Hepatocyte (in vitro differentiated cells): Measurements from ENCODE around the gene NTN4. TPM values are rescaled to one million over a fixed set of nuclear protein-coding genes. Genes with fewer than 3 reads are reported as not detected.

Experiments
- DNase-seq: peaks from one replicate; pipeline ENCODE4 v3.0.0-alpha.2; 2016; ENCODE audit warnings: low spot score
- H2AFZ ChIP-seq: fragments of 200-600 bp; sonication (generic); 2 replicates; pipeline ENCODE4 v1.6.0; 2016; ENCODE audit warnings: antibody characterized with exemption, mild to moderate bottlenecking
- H3K27ac ChIP-seq: fragments of 200-600 bp; sonication (generic); 2 replicates; pipeline ENCODE4 v1.5.1; 2016; ENCODE audit warnings: mild to moderate bottlenecking
- H3K27me3 ChIP-seq: fragments of 200-600 bp; sonication (generic); 2 replicates; pipeline ENCODE4 v1.6.1; 2016
- H3K36me3 ChIP-seq: fragments of 200-600 bp; sonication (generic); replicated peaks from 2 replicates; pipeline ENCODE4 v1.5.1; 2016; ENCODE audit warnings: low read depth; ENCODE audit not compliant: insufficient read depth
- H3K4me1 ChIP-seq: fragments of 200-600 bp; sonication (generic); 2 replicates; pipeline ENCODE4 v1.5.1; 2016; ENCODE audit warnings: mild to moderate bottlenecking, moderate library complexity; ENCODE audit not compliant: insufficient read depth
- H3K4me2 ChIP-seq: fragments of 200-600 bp; sonication (generic); 2 replicates; pipeline ENCODE4 v1.6.0; 2016
- H3K4me3 ChIP-seq: fragments of 200-600 bp; sonication (generic); 2 replicates; pipeline ENCODE4 v1.5.1; 2016; ENCODE audit warnings: mild to moderate bottlenecking
- H3K79me2 ChIP-seq: fragments of 200-600 bp; sonication (generic); 2 replicates; pipeline ENCODE4 v1.6.0; 2017; ENCODE audit warnings: mild to moderate bottlenecking
- H3K9me2 ChIP-seq: fragments of 200-600 bp; sonication (generic); replicated peaks from 2 replicates; pipeline ENCODE4 v1.6.0; 2017; ENCODE audit warnings: mild to moderate bottlenecking; ENCODE audit not compliant: insufficient read depth
- H3K9me3 ChIP-seq: fragments of 200-600 bp; sonication (generic); 2 replicates; pipeline ENCODE4 v1.5.1; 2016; ENCODE audit warnings: low read depth, mild to moderate bottlenecking
- H4K20me1 ChIP-seq: fragments of 200-600 bp; sonication (generic); 2 replicates; pipeline ENCODE4 v1.6.0; 2016; ENCODE audit warnings: mild to moderate bottlenecking; ENCODE audit not compliant: insufficient read depth, poor library complexity, severe bottlenecking
- EZH2 ChIP-seq: fragments of 200-600 bp; sonication (generic); IDR thresholded peaks from 2 replicates; pipeline ENCODE4 v1.6.1; 2016; ENCODE audit warnings: antibody characterized with exemption, mild to moderate bottlenecking, borderline replicate concordance
- EZH2phosphoT487 ChIP-seq: fragments of 200-600 bp; sonication (generic); IDR thresholded peaks from one replicate; pipeline ENCODE4 v1.6.1; 2018; ENCODE audit warnings: antibody characterized with exemption, mild to moderate bottlenecking, low read depth, moderate library complexity; ENCODE audit not compliant: unreplicated experiment, severe bottlenecking
- WGBS: methylation state at CpG from one replicate; pipeline ENCODE4 v1.1.6; 2016; ENCODE audit warnings: low lambda C conversion rate; ENCODE audit errors: missing lambda C conversion rate; 5-methylcytosine and 5-hydroxymethylcytosine counted together
- polyA plus RNA-seq: library from polyadenylated mRNA; unstranded; fragments of >200 nt; fragmentation: Nextera tagmentation; extraction: Ambion mirVana; gene quantifications from 2 replicates; pipeline ENCODE4 v1.2.1, GENCODE V29; 2016
- total RNA-seq: library from RNA; depleted of rRNA; stranded (reverse); fragments of >200 nt; gene quantifications from 2 replicates; pipeline ENCODE4 v1.2.3, GENCODE V29; 2014
- TF ChIP-seq, protein P1 (sequence below): fragments of 200-600 bp; sonication (generic); IDR thresholded peaks from 2 replicates; pipeline ENCODE4 v1.5.1; 2016; ENCODE audit warnings: antibody characterized with exemption, mild to moderate bottlenecking; ENCODE audit not compliant: poor library complexity

Gene NTN4
- total and polyA plus RNA-seq, 2 experiments from 2014 or later: 20.2 to 37.0 TPM

DNA sequence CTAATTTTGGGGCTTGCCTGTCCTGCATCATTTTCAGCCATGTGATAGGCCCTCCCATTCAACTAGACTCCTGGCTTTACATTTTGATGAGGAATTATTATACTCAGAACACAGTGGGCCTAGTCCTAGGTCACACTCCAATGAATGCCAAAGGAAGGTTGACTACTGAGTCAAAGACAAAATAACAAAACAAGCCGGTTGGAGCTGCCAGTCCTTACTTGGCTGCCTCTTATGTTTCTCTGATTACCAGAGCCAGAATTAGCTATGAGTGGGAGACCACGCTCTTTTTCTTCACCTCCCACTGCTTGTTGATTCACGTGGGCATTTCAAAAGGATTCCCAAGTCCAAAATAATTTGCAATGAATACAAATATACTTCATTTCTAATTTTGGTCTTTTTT, 161.2 kb downstream of the NTN4 start:
- no peaks in the 10 kb centered on the region for H3K36me3 ChIP-seq
- H3K9me2 ChIP-seq: no peaks in the 10 kb centered on the region
- H3K4me1 ChIP-seq: peaks cover 6% of the 10 kb centered on the region
- no peak overlapping the region for H3K27ac ChIP-seq
- 69% methylated on average over 3 of the region's 3 CpGs for WGBS
- no peak for DNase-seq
- no peaks in the 10 kb centered on the region for H3K9me3 ChIP-seq
- H3K27me3 ChIP-seq: no peaks in the 10 kb centered on the region
- no peak overlapping the region for H3K4me2 ChIP-seq
- H3K79me2 ChIP-seq: no peaks in the 10 kb centered on the region
- H2AFZ ChIP-seq: no peak overlapping the region
- H4K20me1 ChIP-seq: no peaks in the 10 kb centered on the region
- no peak for TF ChIP-seq EZH2
- no peak for TF ChIP-seq EZH2phosphoT487
- TF ChIP-seq, protein P1, sequence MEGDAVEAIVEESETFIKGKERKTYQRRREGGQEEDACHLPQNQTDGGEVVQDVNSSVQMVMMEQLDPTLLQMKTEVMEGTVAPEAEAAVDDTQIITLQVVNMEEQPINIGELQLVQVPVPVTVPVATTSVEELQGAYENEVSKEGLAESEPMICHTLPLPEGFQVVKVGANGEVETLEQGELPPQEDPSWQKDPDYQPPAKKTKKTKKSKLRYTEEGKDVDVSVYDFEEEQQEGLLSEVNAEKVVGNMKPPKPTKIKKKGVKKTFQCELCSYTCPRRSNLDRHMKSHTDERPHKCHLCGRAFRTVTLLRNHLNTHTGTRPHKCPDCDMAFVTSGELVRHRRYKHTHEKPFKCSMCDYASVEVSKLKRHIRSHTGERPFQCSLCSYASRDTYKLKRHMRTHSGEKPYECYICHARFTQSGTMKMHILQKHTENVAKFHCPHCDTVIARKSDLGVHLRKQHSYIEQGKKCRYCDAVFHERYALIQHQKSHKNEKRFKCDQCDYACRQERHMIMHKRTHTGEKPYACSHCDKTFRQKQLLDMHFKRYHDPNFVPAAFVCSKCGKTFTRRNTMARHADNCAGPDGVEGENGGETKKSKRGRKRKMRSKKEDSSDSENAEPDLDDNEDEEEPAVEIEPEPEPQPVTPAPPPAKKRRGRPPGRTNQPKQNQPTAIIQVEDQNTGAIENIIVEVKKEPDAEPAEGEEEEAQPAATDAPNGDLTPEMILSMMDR: no peak
- H3K4me3 ChIP-seq: no peak overlapping the region

DNA sequence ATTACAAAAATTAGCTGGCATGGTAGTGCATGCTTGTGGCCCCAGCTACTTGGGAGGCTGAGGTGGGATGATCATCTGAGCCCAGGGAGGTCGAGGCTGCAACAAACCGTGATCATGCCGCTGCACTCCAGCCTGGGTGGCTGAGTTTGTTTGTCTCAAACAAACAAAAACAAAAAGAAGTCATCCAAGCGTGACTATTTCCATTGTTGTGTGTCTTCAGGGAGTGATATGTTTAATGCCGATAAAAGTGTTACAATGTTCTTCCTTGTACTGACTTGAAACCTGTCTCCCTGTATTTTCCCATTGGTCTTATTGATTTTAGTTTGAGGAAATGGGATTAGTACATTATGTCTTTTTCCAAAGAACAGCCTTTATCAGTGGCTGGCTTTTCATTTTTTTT, 163.7 kb downstream of the NTN4 start:
- Histone ChIP-seq H3K9me3 (no peaks in the 10 kb centered on the region), H3K27ac (no peak overlapping the region), H3K4me2 (no peak overlapping the region), H3K36me3 (no peaks in the 10 kb centered on the region), H2AFZ (no peak overlapping the region), H3K27me3 (no peaks in the 10 kb centered on the region), H3K4me1 (no peaks in the 10 kb centered on the region), H4K20me1 (no peaks in the 10 kb centered on the region), H3K79me2 (no peaks in the 10 kb centered on the region), H3K9me2 (no peaks in the 10 kb centered on the region), H3K4me3 (no peak overlapping the region)
- no peak for DNase-seq
- TF ChIP-seq, protein P1: no peak
- TF ChIP-seq EZH2phosphoT487 (no peak), EZH2 (no peak)
- 77% methylated on average over 5 of the region's 5 CpGs for WGBS

DNA sequence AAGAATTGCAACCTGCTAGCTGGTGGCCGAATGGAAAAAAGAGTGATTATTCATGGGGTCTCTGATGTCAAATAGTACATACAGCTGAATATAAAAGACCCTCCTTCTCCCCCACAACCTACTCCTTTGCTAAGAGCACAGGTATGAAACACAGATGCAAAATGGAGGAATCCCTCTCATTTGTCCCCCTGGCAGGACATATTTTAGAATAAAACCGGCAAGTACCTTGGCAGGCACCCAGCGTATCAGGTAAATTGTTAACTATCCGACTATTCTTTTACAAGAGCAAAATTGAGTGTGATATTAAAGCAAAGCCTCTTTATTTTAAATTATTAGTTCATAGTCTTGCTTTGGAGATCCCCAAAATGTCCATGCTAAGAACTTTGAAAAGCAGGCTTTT, 165.6 kb downstream of the NTN4 start:
- Histone ChIP-seq H3K79me2 (no peaks in the 10 kb centered on the region), H3K9me3 (no peaks in the 10 kb centered on the region), H3K27me3 (no peaks in the 10 kb centered on the region), H3K36me3 (no peaks in the 10 kb centered on the region), H3K4me3 (no peak overlapping the region), H3K9me2 (no peaks in the 10 kb centered on the region), H3K4me2 (no peak overlapping the region), H4K20me1 (no peaks in the 10 kb centered on the region), H3K4me1 (no peaks in the 10 kb centered on the region), H2AFZ (no peak overlapping the region), H3K27ac (no peak overlapping the region)
- TF ChIP-seq EZH2phosphoT487: no peak
- TF ChIP-seq EZH2: no peak
- TF ChIP-seq, protein P1: no peak
- 78% methylated on average over 4 of the region's 4 CpGs for WGBS
- DNase-seq: no peak

DNA sequence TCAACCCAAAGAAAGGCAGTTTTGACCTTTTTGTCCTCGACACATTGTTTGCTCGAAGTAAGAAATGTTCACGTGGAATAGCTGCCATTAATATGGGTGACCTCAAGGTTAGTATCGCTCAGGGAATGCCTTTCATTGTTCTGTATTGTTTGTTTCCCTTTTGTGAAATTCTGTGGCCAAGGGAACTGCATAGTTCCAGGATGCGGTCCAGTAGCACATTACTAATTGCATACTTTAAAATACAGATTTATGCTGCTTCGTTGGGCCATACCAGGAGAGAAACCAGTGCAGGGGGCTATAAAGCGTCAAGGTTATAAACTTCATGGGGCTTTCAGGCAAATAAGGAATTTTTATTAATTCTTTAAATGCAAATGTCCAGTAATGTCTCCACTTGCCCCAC, 166.0 kb downstream of the NTN4 start:
- H3K36me3 ChIP-seq: no peaks in the 10 kb centered on the region
- H3K9me2 ChIP-seq: no peaks in the 10 kb centered on the region
- no peaks in the 10 kb centered on the region for H3K79me2 ChIP-seq
- no peak for DNase-seq
- no peaks in the 10 kb centered on the region for H3K9me3 ChIP-seq
- H3K4me2 ChIP-seq: no peak overlapping the region
- H3K27me3 ChIP-seq: no peaks in the 10 kb centered on the region
- 84% methylated on average over 7 of the region's 7 CpGs for WGBS
- H3K27ac ChIP-seq: no peak overlapping the region
- H2AFZ ChIP-seq: no peak overlapping the region
- TF ChIP-seq, protein P1: no peak
- H4K20me1 ChIP-seq: no peaks in the 10 kb centered on the region
- no peak overlapping the region for H3K4me3 ChIP-seq
- H3K4me1 ChIP-seq: no peaks in the 10 kb centered on the region
